Psoas muscle (tissue), 8 donors: ENCODE measurements around the gene ALK. TPM values are rescaled to one million over a fixed set of nuclear protein-coding genes. Genes with fewer than 3 reads are reported as not detected.

Experiments
- ATAC-seq, 4 donors: fragments of 200-7000 bp; cut with Tn5 transposase; one replicate each; pipeline ENCODE4 v1.9.1; 2020; ENCODE audit warnings: moderate library complexity in 3 of 4, mild to moderate bottlenecking in 2 of 4
- DNase-seq, 2 donors: peaks; one replicate each; pipeline ENCODE4 v3.0.0-alpha.2; 2020
- H3K27ac ChIP-seq: fragments of 200-600 bp; one replicate; pipeline ENCODE4 v1.8.0; 2022
- H3K27me3 ChIP-seq, 3 donors: fragments of 200-600 bp in 1 of 3; one replicate each; pipeline versions ENCODE4 v1.6.1 to v1.8.0; 2013 to 2022; ENCODE audit warnings: low read length in 2 of 3, mild to moderate bottlenecking in 2 of 3, moderate library complexity in 1 of 3; ENCODE audit not compliant: insufficient read depth in 3 of 3
- H3K36me3 ChIP-seq, 2 donors: fragments of 200-600 bp in 1 of 2; one replicate each; pipeline versions ENCODE4 v1.6.1 to v1.8.0; 2013 to 2022; ENCODE audit warnings: low read depth in 1 of 2, mild to moderate bottlenecking in 1 of 2, moderate library complexity in 1 of 2; ENCODE audit not compliant: insufficient read depth in 1 of 2
- H3K4me1 ChIP-seq: fragments of 200-600 bp; one replicate; pipeline ENCODE4 v1.8.0; 2022
- H3K4me3 ChIP-seq: fragments of 200-600 bp; one replicate; pipeline ENCODE4 v1.8.0; 2022; ENCODE audit warnings: mild to moderate bottlenecking
- H3K9me3 ChIP-seq: fragments of 200-600 bp; one replicate; pipeline ENCODE4 v1.8.0; 2022
- CTCF ChIP-seq: fragments of 200-600 bp; IDR thresholded peaks from one replicate; pipeline ENCODE4 v1.8.0; 2022; ENCODE audit warnings: antibody characterized with exemption
- WGBS, 3 donors: extraction: QIAGEN DNeasy Blood & Tissue Kit; methylation state at CpG; one replicate each; pipeline versions ENCODE4 v1.1.6 to v1.1.7; 2013; 5-methylcytosine and 5-hydroxymethylcytosine counted together
- intact Hi-C, 2 donors: fragments of 100-400 bp; cut with DNase I; formaldehyde crosslinking; loops; one replicate each; pipeline versions ENCODE4 v1.11.0 to v1.14.2; 2022
- polyA plus RNA-seq, 3 donors: library from polyadenylated mRNA; stranded (reverse); fragments of 200-250 nt; gene quantifications; one replicate each; pipeline ENCODE4 v1.2.3, GENCODE V29; 2013
- total RNA-seq, 4 donors: library from RNA; stranded (reverse); fragmentation: NEBNext Ultra II Directional in 2 of 4; extraction: Animal tissue kit (Norgen Biotek cat#: 25700) in 2 of 4; gene quantifications; one replicate each; pipeline versions ENCODE4 v1.2.1 to v1.2.4, GENCODE V29; 2021 to 2023
- donor health status: healthy with polysubstance abuse.
- donor health status: DM: no; HTN: no; CAD: no; lungs with moderate emphysema.
- donor health status: Bipolar disorder and iron deficiency.
- donor health status: healthy.
- donor health status: DM: yes; HTN: yes; CAD: no.
- donor health status: DM: no; HTN: no; CAD: no.
- donor health status: DM: no; HTN: no; CAD: no.
- donor health status: DM: yes; HTN: yes; CAD: no.

The ALK gene
- total and polyA plus RNA-seq, 7 donors: 0.03 to 0.32 (median 0.08) TPM; not detected in 2

- no peak for DNase-seq
- no peak for ATAC-seq
- WGBS, 3 donors: 37 to 50% (median 38%) methylated on average over 2 of the region's 2 CpGs
These were observed 194.4 kb downstream of the ALK start for GRCh38 chr2:29726976-29727375.

GRCh38 chr2:29725610-29726009 is 195.8 kb downstream of the ALK start:
- intact Hi-C loops: no loop called here
- ATAC-seq: no peak
- no peak for TF ChIP-seq CTCF
- H3K4me3 ChIP-seq: no peak overlapping the region
- WGBS, 3 donors: 48 to 62% (median 49%) methylated on average over 2 of the region's 2 CpGs
- H3K36me3 ChIP-seq: no peaks in the 10 kb centered on the region
- peaks cover 0 to 6% (median 0%) of the 10 kb centered on the region in 3 donors for H3K27me3 ChIP-seq
- H3K4me1 ChIP-seq: no peaks in the 10 kb centered on the region
- no peaks in the 10 kb centered on the region for H3K9me3 ChIP-seq
- DNase-seq: no peak
- H3K27ac ChIP-seq: no peak overlapping the region

More at GRCh38 chr2:29726976-29727375, 194.4 kb downstream of the ALK start:
- Histone ChIP-seq H3K36me3 (no peaks in the 10 kb centered on the region), H3K27me3 (peaks cover 0 to 6% (median 0%) of the 10 kb centered on the region in 3 donors), H3K9me3 (no peaks in the 10 kb centered on the region), H3K4me1 (no peaks in the 10 kb centered on the region), H3K27ac (no peak overlapping the region), H3K4me3 (no peak overlapping the region)
- no peak for TF ChIP-seq CTCF
- intact Hi-C loops: no loop called here

GRCh38 chr2:29724282-29724681 is 197.1 kb downstream of the ALK start:
- H3K4me1 ChIP-seq: no peaks in the 10 kb centered on the region
- H3K27ac ChIP-seq: no peak overlapping the region
- no peak overlapping the region for H3K4me3 ChIP-seq
- 50 to 61% (median 51%) methylated on average over 3 of the region's 3 CpGs for WGBS, 3 donors
- no peaks in the 10 kb centered on the region for H3K9me3 ChIP-seq
- H3K36me3 ChIP-seq: no peaks in the 10 kb centered on the region
- H3K27me3 ChIP-seq: peaks cover 0 to 6% (median 0%) of the 10 kb centered on the region in 3 donors
- TF ChIP-seq CTCF: no peak
- DNase-seq (no peak), ATAC-seq (no peak)
- intact Hi-C loops: no loop called here

GRCh38 chr2:29723255-29724001 is 198.0 kb downstream of the ALK start:
- WGBS, 3 donors: 65 to 81% (median 70%) methylated on average over 7 of the region's 7 CpGs
- intact Hi-C loops: no loop called here
- DNase-seq: no peak
- TF ChIP-seq CTCF: no peak
- Histone ChIP-seq H3K27ac (no peak overlapping the region), H3K4me3 (no peak overlapping the region), H3K9me3 (no peaks in the 10 kb centered on the region), H3K36me3 (no peaks in the 10 kb centered on the region), H3K27me3 (peaks cover 0 to 6% (median 0%) of the 10 kb centered on the region in 3 donors), H3K4me1 (no peaks in the 10 kb centered on the region)
- no peak for ATAC-seq

GRCh38 chr2:29719639-29720038 is 201.7 kb downstream of the ALK start:
- intact Hi-C loops: no loop called here
- Histone ChIP-seq H3K4me1 (no peaks in the 10 kb centered on the region), H3K9me3 (no peaks in the 10 kb centered on the region), H3K27me3 (no peaks in the 10 kb centered on the region), H3K36me3 (no peaks in the 10 kb centered on the region), H3K27ac (no peak overlapping the region), H3K4me3 (no peak overlapping the region)
- DNase-seq (no peak), ATAC-seq (no peak)
- 67 to 80% (median 72%) methylated on average over 3 of the region's 3 CpGs for WGBS, 3 donors
- TF ChIP-seq CTCF: no peak
